GM12873 (cell line): ENCODE data around the gene POLD2.

ENCODE experiments used
- CTCF ChIP-seq: IDR thresholded peaks from 2 replicates; pipeline ENCODE4 v1.5.1; 2012; ENCODE audit warnings: low read depth, mild to moderate bottlenecking, moderate library complexity, low read length, control low read depth; ENCODE audit not compliant: insufficient read depth; ENCODE audit errors: missing control alignments

The POLD2 gene

GRCh38 chr7:44145479-44145968 lies 22.2 kb upstream of the POLD2 start:
- no peak for TF ChIP-seq CTCF

DNA sequence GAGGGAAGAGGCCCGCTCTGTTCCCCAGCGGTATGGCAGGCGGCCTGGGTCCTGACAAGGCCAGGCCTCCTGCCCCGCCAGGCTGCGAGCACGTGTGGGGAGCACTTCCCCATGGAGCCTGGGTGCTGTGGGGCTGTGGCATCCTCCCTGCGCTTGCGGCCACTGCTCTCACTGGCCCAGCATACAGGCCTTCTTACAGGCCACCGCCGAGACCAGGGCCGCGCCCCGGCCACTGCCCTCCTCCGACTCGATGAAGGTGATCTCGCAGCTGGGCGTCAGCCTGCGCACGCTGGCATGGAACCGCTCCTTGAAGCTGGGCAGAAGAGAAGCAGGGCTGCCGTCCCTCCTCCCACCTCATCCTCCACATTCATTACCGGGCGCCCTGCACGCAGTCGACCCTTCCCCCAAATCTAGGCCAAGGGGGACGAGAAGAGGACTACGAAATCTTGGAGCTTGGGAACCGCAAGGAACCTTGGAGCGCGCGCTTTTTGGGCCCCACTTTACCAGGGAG lies 21.7 kb upstream of the POLD2 start:
- TF ChIP-seq CTCF, result no peak

- TF ChIP-seq CTCF, result no peak
Measured at GRCh38 chr7:44144426-44144967, 21.1 kb upstream of the POLD2 start.

DNA sequence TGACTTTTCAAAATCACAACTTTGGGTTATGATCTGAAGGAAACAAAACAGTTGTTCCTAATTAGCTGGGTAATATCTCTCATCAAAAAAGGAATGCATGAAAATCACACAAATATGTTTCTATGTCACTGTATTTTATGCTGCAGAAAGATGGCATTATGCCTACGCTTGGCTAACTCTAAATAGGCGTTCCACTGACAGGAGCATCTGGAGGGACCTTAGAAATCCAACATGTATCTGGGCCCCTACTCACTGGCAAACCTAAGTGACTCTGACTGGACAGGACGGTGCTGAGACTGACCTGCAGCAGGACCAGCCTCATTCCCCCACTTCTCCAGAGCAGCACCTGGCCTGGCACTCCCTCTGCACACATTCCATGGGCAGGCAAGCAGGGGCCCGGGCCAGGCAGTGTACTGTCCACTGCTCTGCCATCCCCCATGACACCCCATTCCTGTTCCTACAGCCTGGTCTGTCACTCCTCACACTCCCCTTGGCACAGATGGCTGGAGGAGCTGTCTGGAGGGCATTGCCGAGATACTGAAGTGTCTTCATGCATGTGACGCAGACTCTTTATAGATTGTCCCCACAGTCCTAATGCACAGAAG lies 20.4 kb upstream of the POLD2 start:
- no peak for TF ChIP-seq CTCF

DNA sequence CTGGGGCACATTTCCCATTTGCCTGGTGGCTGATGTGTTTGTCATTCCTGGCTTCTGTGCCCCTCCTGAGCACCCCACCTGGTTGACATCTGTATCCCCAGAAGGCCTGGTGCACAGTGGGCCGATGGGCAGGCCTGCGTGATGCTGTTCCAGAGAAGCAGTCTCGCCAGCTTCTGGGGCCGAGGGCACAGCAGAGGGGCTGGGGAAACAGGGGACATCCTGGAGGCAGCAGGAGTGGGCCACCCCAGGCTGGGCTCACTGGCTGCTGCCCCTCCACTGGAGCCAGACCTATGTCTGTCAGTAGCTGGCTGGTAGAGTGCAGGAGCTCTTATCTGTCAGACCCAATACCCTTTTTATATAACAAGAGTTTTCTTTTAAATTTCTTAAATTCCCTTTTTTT lies 18.7 kb upstream of the POLD2 start:
- no peak for TF ChIP-seq CTCF

- TF ChIP-seq CTCF, result no peak
Measured at GRCh38 chr7:44141221-44141850, 18.0 kb upstream of the POLD2 start, which contains the start of gene MYL7. MYL7 (minus strand) TSS chr7:44141332; CDS start chr7:44141305, 27 bp downstream.

- no peak for TF ChIP-seq CTCF
Measured at GRCh38 chr7:44140341-44140740, 17.0 kb upstream of the POLD2 start.
